NK-92 treated with Interleukin-12 subunit alpha and Interleukin-12 subunit beta, amount 100 ng/mL, for 24 hours (cell line): Measurements from ENCODE around the gene DOCK2.

Experiments
- DNase-seq: peaks from one replicate; lab custom pipeline; 2025; lab: John Stamatoyannopoulos, UW

Gene DOCK2

GRCh38 chr5:170100066-170100943, 463.2 kb downstream of the DOCK2 start:
- peak; percentile 19 for DNase-seq

DNA sequence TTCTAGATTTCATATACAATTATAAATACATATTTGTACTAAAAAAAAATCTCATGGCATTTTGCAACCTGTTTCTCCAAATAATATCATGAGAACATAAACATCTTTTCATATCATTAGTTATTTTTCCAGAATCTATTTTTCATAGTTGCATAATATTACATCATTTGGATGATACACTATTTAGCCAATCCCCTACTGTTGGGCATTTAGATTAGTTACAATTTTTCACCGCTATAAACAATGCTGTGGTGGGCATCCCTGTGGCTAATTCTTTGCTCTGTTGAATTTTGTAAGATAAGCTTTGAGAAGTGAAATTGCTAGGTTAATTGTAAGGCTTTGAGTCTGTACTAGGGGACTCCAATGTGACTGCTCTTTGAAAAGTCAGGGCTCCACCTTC, 466.4 kb downstream of the DOCK2 start:
- no peak for DNase-seq

DNA sequence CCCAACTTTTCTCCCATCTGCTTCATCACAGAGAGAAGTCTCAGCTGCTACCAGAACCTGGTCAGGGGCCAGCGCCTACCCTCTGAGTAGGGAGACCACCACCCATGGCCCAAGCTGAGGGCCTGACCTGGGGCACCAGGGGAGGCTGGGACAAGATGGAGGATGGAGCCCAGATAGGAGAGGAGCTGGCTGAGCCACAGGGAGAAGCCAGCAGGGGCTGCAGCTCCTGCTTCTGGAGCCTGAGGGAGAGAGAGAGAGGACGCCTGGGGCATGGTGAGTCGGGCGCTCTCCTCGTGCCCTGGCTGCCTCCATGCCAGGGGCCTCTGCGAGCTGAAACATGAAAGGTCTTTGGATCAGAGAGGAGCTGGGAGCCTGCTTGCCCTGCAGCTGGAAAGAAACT, 467.2 kb downstream of the DOCK2 start:
- DNase-seq, result no peak

DNA sequence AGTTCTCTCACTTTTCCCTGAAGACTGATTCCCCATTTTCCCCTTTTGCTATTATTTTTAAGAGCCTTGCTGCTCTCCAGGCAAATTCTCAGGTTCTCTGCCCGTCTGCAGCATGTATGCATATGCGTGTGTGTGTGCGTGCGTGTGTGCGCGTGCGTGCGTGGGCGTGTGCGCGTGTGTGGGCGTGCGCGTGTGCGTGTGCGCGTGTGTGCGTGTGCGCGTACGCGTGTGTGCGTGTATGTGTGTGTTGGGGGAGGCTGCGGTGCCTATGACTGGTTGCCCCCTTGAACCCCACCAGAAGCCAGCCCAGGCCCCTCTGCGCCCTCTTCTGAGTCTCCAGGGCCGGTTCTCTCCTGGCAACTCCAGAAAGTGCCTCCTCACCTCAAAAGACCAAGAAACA, 467.6 kb downstream of the DOCK2 start:
- no peak for DNase-seq

GRCh38 chr5:170105642-170106611, 468.9 kb downstream of the DOCK2 start, which contains the start of gene FOXI1:
TSS of gene FOXI1 (plus strand) at chr5:170105897. CDS start at chr5:170105958, 61 bp downstream.
- DNase-seq, result no peak

GRCh38 chr5:170107674-170108073, 470.6 kb downstream of the DOCK2 start:
- no peak for DNase-seq

- DNase-seq, result no peak
These were observed 471.3 kb downstream of the DOCK2 start for GRCh38 chr5:170108266-170108785.

- no peak for DNase-seq
These were observed 472.3 kb downstream of the DOCK2 start for GRCh38 chr5:170109059-170110031.

- no peak for DNase-seq
These were observed 473.5 kb downstream of the DOCK2 start for GRCh38 chr5:170110403-170111087.

GRCh38 chr5:170111088-170111785, 474.2 kb downstream of the DOCK2 start:
- no peak for DNase-seq

DNA sequence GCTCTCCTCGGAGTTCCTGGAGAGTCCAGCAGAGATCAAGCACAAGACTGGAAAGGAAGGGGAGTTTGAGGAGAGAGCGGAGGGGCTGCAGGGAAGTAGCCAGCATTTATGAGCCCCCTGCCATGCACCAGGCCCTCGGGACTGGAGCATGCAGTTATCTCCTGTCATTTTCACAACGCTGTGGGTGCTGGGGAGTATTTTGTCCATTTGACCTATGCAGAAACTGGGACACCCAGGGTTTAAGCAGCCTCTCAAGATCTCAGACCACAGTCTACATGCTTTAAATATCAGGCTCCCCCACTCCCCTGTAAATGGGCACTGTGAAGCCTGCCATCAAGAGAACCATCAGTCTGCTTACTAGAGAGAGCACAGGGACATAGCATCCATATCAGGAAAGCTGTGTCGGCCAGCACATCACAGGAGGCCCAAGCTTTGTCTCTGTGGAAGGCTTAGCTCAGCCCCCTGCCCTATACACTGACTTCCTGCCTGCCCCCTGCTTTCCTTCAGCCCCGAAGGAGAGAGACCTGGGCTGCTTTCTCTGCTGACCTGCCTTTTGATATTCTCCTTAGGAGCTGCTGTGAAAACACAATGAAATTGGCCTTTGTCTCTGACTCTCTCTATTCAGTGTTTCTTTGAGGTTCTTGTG, 475.9 kb downstream of the DOCK2 start:
- DNase-seq, result no peak

GRCh38 chr5:170113522-170113900, 476.4 kb downstream of the DOCK2 start:
- no peak for DNase-seq

DNA sequence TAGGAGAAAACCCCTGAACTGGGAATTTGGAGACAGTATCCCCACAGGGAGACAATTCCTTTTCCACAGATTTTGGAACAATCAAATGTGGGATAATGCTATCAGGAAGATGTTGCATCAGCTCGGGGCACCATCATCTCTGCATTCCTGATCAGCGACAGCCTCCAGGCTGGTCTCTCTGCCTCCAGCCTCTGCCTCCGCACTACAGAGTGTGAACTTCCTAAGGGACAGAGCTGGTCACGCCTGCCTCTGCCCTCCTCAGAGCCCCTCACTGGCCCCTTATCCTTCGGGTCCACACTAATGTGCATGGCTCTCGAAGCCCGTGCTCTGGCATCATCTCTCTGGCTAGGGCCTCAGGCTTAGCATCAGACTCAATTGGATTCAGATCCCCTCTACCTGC, 477.2 kb downstream of the DOCK2 start:
- DNase-seq, result no peak

- no peak for DNase-seq
These were observed 478.9 kb downstream of the DOCK2 start for GRCh38 chr5:170115925-170116324.

DNA sequence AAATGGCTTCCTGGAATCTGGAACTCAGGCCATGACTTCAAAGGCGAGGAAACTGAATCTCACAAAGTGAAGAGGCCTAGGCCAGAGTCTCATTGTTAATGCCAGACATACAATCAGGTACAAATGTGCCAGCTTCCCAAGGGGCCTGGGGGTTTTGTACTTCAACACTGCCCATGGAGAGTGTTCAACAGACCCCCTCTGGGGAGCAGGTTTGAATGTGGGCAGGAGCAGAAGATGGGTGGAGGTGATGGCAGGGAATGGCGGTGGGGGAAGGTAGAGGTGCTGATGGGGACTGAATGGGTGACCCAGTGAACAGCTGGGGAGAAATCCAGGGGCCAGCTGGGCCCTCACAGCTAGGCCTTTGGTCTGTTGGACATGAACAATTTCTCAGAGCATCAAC, 480.7 kb downstream of the DOCK2 start:
- no peak for DNase-seq

DNA sequence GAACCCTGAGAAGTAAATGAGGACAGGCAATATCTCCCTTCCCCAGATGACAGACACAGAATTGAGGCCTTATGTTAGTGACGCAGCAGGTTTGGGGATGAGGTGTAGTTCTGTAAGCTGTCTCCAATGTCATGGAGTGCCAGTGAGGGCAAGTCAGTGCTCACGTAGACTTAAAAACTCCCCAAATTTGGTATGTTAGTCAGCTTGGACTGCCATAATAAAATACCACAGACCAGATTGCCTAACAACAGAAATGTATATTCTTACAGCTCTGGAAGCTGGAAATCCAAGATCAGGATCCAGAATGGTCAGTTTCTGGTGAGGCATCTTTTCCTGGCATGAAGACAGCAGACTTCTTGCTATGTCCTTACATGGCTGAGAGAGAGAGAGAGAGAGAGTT, 483.5 kb downstream of the DOCK2 start:
- DNase-seq, result no peak

- no peak for DNase-seq
These were observed 484.2 kb downstream of the DOCK2 start for GRCh38 chr5:170121321-170121720.

DNA sequence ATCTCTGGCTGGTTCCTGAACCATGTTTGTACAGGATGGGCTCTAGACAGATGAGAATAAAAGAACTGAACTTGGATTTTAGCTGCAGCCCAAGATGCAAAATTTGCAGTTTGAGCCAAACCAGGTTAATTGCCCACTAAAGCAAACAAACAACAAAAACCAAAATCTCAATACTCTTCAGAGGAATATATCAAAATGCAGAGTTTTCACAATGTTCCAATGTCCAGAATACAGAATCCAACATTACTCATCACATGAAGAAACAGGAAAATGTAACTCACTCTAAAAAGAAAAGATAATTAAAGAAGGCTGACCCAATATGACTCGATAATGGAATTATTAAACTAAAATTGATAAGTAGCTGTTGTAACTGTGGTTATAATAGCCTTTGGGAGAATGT, 489.0 kb downstream of the DOCK2 start:
- DNase-seq, result no peak

DNA sequence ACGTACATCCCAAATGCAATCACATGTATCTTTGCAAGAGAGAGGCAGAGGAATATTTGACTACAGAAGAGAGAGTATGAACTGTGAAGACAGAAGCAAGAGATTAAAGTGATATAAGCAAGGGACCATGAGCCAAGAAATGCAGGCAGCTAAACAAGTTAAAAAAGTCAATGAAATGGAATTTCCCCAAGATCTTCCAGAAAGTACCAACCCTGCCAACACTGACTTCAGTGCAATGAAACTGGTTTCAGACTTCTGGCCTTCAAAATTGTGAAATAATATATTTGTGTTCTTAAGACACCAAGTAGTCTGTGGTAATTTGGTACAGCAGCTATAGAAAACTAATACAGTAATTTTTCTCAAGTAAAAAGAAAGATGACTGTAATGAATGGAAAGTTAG, 489.6 kb downstream of the DOCK2 start:
- no peak for DNase-seq

DNA sequence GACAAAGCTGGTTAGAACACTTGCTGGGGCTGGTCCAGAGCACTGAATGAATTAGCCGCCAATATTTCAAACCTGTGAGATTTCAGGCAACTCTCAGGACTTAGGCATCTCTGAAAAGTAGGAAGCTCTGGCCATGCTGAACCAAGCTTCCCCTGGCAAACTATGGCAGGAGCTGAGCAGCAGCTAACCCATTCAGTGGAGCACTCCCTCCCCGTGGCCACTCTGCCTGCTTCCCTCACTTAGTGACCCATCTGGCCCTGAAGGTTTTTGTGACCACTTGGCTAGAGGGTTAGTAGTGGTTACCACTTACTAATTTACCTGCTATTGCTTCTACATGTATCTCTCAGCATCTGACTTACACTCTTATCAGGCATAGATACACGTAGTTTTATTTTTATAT, 494.2 kb downstream of the DOCK2 start:
- no peak for DNase-seq
